ENCODE data around the gene REXO4. TPM values are rescaled to one million over a fixed set of nuclear protein-coding genes. Genes with fewer than 3 reads are reported as not detected.

REXO4 gene
- polyA plus RNA-seq, 1 of the 3 experiments (the other 2 are of a cell fraction) = 37.3 TPM

- Histone ChIP-seq H3K36me3 (replicated peaks in 1 of 2; ENCODE audit: control insufficient read depth in 1 of 2, insufficient read depth in 2 of 2, low read length in 1 of 2) (no peaks in the 10 kb centered on the region), H2AFZ (ENCODE audit: low read depth) (no peak overlapping the region), H3K27ac (ENCODE audit: low read depth in 2 of 2, low read length in 1 of 2) (no peak overlapping the region), H3K9me3 (no peaks in the 10 kb centered on the region), H3K27me3 (ENCODE audit: insufficient read depth) (no peaks in the 10 kb centered on the region), H4K20me1 (ENCODE audit: insufficient read depth) (no peaks in the 10 kb centered on the region), H3K9me2 (no peaks in the 10 kb centered on the region), H3K4me1 (ENCODE audit: control insufficient read depth in 1 of 2, insufficient read depth in 2 of 2, low read depth in 1 of 2, low read length in 1 of 2) (no peaks in the 10 kb centered on the region), H3K9ac (no peak overlapping the region), H3K4me2 (no peak overlapping the region), H3F3A (replicated peaks; ENCODE audit: insufficient read depth) (no peaks in the 10 kb centered on the region), H3K4me3 (ENCODE audit: low read depth in 2 of 2, low read length in 1 of 2) (no peak overlapping the region), H3K79me2 (ENCODE audit: insufficient read depth) (no peaks in the 10 kb centered on the region)
- ChIA-PET CTCF (interaction anchor here (0.6 to 1.3 kb wide), 3 partner anchors 56 to 1060 kb away, joined by 3 to 6 read pairs (median 3); no protein-coding TSS in a partner anchor), POLR2A (interaction anchor here (0.7 to 0.9 kb wide), 2 partner anchors 10 to 39 kb away, joined by 3 read pairs; partner anchors contain the start of genes MED22, RPL7A and STKLD1)
- TF ChIP-seq CTCF (IDR thresholded peaks at IDR 0.05) (no peak), USF1 (IDR thresholded peaks at IDR 0.05; ENCODE audit: borderline replicate concordance, low read depth) (no peak), ZBTB33 (IDR thresholded peaks at IDR 0.05; ENCODE audit: borderline replicate concordance, low read depth) (no peak), EZH2phosphoT487 (IDR thresholded peaks at IDR 0.05; ENCODE audit: borderline replicate concordance, low read depth) (no peak), MEF2A (IDR thresholded peaks at IDR 0.05; ENCODE audit: borderline replicate concordance, low read depth) (no peak), CHD2 (IDR thresholded peaks at IDR 0.05; ENCODE audit: low read length, partially characterized antibody) (no peak), IRF3 (IDR thresholded peaks at IDR 0.05; ENCODE audit: low read depth, low read length) (no peak)
- WGBS (ENCODE audit: low lambda C conversion rate) = 71% methylated on average over 5 of the region's 13 CpGs
- no peak for DNase-seq
These were observed 31.5 kb downstream of the REXO4 start for GRCh38 chr9:133386338-133386737.

- Histone ChIP-seq H3K27ac (ENCODE audit: low read depth in 2 of 2, low read length in 1 of 2) (no peak overlapping the region), H3K36me3 (replicated peaks in 1 of 2; ENCODE audit: control insufficient read depth in 1 of 2, insufficient read depth in 2 of 2, low read length in 1 of 2) (no peaks in the 10 kb centered on the region), H3K4me2 (no peak overlapping the region), H3F3A (replicated peaks; ENCODE audit: insufficient read depth) (no peaks in the 10 kb centered on the region), H3K9me2 (no peaks in the 10 kb centered on the region), H4K20me1 (ENCODE audit: insufficient read depth) (no peaks in the 10 kb centered on the region), H3K4me3 (ENCODE audit: low read depth in 2 of 2, low read length in 1 of 2) (no peak overlapping the region), H3K9me3 (no peaks in the 10 kb centered on the region), H3K27me3 (ENCODE audit: insufficient read depth) (no peaks in the 10 kb centered on the region), H3K9ac (no peak overlapping the region), H3K79me2 (ENCODE audit: insufficient read depth) (no peaks in the 10 kb centered on the region), H3K4me1 (ENCODE audit: control insufficient read depth in 1 of 2, insufficient read depth in 2 of 2, low read depth in 1 of 2, low read length in 1 of 2) (no peaks in the 10 kb centered on the region), H2AFZ (ENCODE audit: low read depth) (no peak overlapping the region)
- 83% methylated on average over 12 of the region's 14 CpGs for WGBS (ENCODE audit: low lambda C conversion rate)
- DNase-seq = no peak
- ChIA-PET POLR2A (interaction anchor here (0.9 kb wide), 1 partner anchor 9 kb away, joined by 3 read pairs; the partner anchor contains the start of gene STKLD1), CTCF (interaction anchor here (1.3 kb wide), 1 partner anchor 101 kb away, joined by 4 read pairs; no protein-coding TSS in a partner anchor)
- TF ChIP-seq MEF2A (IDR thresholded peaks at IDR 0.05; ENCODE audit: borderline replicate concordance, low read depth) (no peak), CHD2 (IDR thresholded peaks at IDR 0.05; ENCODE audit: low read length, partially characterized antibody) (no peak), TEAD4 (IDR thresholded peaks at IDR 0.05; ENCODE audit: borderline replicate concordance, insufficient read depth) (no peak), CTCF (IDR thresholded peaks at IDR 0.05) (no peak), NRF1 (IDR thresholded peaks at IDR 0.05; ENCODE audit: low read depth, low read length) (no peak), MXI1 (IDR thresholded peaks at IDR 0.05; ENCODE audit: low read depth, low read length) (no peak), NFIC (IDR thresholded peaks at IDR 0.05; ENCODE audit: borderline replicate concordance) (no peak), SMC3 (IDR thresholded peaks at IDR 0.05; ENCODE audit: low read depth, low read length) (no peak), FOSL2 (IDR thresholded peaks at IDR 0.05; ENCODE audit: borderline replicate concordance, low read depth) (no peak), SIN3A (IDR thresholded peaks at IDR 0.05; ENCODE audit: borderline replicate concordance, low read depth, low read length) (no peak), RCOR1 (IDR thresholded peaks at IDR 0.05; ENCODE audit: low read length) (no peak), MAX (IDR thresholded peaks at IDR 0.05; ENCODE audit: low read depth) (no peak), RXRA (IDR thresholded peaks at IDR 0.05; ENCODE audit: borderline replicate concordance, low read depth) (no peak)
These were observed 32.4 kb downstream of the REXO4 start for GRCh38 chr9:133385452-133385851.
